Cortex of kidney (tissue), 1 donor: ENCODE data around the gene LOC101059915.
"Not testable (repeated sequence)": the region's sequence is repeated elsewhere in the genome, so short reads cannot be mapped to it uniquely, and the experiment has no call there.

Experiments used
- DNase-seq: peaks from one replicate; lab custom pipeline; 2025; lab: John Stamatoyannopoulos, UW

The LOC101059915 gene

DNA sequence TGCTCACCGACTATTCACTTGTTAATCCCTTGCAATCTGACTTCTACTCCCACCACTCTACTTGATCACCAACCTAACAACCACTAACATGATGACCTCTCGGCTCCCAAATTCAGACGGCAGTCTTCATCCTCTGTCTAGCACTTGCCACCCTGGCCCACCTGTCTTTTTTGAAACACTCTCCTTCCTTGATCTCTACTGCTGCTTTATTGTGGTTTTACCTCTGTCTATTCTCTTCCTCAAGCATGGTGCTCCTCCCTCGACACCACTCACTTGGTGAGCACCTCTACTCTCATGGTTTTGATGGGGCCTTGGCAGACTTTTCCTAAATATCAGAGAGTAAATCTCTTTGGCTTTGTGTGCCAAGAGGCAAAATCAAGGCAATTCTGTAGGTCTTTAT is 27.3 kb upstream of the LOC101059915 start:
- DNase-seq, result no peak

DNA sequence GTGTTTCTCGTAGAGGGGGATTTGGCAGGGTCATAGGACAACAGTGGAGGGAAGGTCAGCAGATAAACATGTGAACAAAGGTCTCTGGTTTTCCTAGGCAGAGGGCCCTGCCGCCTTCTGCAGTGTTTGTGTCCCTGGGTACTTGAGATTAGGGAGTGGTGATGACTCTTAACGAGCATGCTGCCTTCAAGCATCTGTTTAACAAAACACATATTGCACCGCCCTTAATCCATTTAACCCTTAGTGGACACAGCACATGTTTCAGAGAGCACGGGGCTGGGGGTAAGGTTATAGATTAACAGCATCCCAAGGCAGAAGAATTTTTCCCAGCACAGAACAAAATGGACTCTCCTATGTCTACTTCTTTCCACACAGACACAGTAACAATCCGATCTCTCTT is 22.9 kb upstream of the LOC101059915 start:
- not testable (repeated sequence) for DNase-seq

DNA sequence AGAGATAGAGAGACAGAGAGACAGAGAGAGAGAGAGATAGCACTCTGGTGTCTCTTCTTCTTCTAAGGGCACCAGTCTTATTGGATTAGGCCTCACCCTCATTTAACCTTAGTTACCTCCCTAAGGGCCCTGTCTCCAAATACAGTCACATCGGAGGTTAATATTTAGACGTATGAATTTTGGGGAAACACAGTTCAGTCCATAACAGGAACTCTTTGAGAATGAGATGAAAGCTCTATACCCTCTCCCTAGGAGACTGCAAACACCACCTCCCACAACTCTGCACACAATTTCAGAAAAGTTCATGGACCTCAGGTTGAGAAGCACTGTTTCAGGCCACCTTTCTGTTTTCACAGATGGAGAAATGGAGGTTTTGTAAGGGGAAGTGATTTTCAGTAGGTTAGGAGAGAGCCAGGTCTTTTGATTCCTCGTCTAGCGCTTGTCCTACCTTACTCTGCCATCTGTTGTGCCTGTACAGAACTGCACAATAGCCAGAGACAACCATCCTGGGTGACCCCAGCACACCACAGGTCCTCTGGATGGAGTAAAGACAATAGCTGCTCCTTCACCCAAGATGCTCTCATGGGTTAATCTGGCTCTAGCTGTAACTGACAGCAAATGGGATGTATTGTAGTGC is 16.9 kb upstream of the LOC101059915 start:
- DNase-seq, result no peak

DNA sequence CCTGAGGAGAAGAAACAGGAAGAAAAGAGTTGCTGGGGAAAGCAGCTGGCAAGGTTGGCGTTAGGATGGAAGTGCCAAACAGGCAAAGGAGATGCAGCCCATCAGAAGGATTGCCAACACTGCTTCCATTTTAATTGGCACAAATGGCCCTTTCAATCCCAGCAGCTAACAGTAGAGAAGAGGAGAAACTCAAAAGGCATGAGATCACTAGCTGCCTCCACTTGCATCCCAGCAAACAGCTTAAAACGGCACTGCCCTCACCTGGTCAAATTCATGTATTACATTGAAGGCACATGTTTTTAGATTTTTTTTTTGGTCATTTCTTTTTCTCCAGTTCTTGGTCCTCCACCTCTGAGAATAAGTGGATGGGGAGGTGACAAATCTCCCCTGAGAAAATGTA is 14.9 kb upstream of the LOC101059915 start:
- no peak for DNase-seq

DNA sequence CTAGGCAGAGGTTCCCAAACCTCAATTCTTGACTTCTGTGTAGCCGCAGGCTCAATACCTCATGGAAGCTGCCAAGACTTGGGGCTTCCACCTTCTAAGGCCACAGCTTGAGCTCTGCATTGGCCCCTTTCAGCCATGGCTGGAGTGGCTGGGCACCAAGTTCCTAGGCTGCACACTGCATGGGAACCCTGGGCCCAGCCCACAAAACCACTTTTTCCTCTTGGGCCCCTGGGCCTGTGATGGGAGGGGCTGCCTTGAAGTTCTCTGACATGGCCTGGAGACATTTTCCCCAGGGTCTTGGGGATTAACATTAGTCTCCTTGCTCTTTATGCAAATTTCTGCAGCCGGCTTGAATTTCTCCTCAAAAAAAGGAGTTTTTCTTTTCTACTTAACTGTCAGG is 14.0 kb upstream of the LOC101059915 start:
- DNase-seq, result no peak

GRCh38 chrX:71657267-71657666 is 10.1 kb upstream of the LOC101059915 start:
- no peak for DNase-seq

- no peak for DNase-seq
Observed at GRCh38 chrX:71659342-71659741, 8.0 kb upstream of the LOC101059915 start.

GRCh38 chrX:71659959-71660358 is 7.4 kb upstream of the LOC101059915 start:
- no peak for DNase-seq

DNA sequence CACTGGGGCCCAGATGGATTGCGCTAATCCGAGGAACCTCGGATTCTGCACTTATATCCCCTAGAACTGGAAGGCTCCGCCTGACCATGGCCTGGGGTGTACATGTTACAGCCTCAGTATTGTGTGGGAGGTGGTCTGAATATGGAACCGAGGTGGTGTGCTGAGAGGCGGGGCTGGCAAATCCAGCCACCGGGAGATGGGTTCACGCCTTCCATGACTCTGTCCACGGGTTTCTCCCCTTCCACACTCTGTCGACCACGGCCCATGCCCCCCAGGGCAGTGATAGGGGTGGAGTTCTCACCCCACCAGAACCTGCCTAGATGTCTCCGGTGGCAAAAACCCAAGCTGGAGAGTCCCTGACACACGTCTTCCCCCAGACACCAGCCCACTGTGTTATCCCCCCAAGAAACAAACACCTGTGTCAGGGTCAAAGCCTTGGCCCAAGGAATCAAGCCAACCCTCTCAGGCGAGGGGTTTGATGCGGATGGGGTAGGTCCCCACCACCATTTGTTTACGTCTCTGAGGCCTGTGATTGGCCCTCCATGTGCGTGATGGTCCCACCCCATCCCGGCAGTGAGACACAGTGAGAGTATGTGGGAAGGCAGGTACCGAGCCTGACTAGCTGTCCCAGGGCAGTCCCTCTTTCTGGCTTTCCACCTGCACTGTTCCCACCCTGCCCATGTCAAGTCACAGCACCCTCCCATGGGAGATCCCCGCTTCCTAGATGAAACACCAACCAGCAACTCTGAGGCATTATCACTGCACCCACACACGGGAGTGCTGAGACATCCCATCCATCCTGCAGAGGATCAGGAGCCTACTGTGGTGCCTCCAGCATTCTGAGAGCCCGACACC is 6.6 kb upstream of the LOC101059915 start:
- DNase-seq, result no peak

DNA sequence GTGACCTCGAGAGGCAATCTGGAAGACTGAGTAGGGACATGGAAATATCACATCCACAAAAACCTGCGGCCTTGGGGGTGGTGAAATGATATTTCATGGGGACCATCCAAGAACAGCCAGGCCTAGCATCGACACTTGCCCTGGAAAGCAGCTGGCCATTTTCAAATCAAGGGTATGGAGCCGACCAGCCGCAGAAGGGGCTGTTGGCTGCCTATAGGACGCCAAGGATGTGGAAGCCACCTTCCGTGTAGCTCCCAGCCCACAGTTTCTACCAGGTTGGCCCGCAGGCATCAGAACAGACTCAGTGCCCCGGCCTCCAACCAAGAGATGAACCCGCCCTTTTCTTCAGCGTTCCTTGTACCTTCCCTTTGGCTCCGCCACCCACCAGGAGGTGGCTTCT is 5.4 kb upstream of the LOC101059915 start:
- no peak for DNase-seq

DNA sequence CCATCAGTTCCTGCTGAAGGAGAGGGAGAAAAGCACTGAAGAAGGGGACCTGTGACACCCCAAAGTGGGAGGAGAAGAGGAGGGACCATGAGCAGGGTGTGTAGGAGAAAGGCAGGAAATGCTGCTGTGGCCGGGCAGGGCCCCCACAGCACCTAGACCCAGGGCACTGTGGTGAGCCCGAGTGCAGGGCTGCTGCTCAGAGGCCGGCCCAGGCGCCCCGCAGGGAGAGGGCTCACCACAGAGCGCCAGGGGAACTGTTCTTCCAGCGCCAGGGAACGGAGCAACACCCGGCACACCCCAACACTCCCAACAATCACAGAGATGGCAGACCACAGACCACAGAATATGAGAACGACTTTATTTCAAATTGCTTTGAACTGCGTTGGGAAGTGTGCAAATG is 4.7 kb upstream of the LOC101059915 start:
- DNase-seq, result not testable (repeated sequence)

DNA sequence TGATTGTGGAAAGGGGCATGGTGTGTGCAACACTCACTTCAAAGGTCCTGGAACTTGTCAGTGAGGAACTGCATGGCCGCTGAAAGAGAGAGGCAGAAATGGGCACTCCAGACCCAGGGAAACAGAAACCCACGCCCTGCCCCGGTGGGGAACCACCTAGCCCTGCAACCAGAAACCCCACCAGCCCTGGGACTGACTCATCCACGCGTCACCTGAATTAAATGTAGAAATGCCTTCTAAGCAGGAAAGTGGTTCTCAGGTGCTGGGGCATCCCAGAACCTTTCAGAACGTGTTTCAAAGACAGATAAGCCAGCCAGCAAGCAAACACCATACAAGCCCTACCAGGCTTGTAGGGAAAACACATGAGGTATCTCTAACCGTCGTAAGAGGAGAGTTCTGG is 4.1 kb upstream of the LOC101059915 start:
- DNase-seq, result not testable (repeated sequence)

DNA sequence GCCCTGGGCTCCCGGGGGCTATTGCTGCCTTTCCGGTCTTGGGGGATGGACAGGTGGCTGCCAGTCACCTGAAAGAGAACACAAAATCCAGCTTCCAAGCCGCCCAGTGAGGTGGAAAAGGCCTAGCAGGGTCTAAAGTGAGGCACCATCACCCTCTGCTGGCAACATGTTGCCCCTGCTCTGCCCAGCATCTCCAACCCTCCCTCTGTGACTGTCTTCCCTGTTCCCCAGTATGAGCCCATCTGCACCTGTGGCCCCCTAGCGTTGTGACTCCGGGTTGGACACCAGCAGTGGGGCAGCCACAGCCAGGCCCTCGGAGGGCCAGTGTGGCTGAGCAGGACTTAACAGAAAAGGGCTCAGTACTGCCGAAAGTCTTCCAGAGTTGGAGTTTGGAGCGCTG is 3.1 kb upstream of the LOC101059915 start:
- not testable (repeated sequence) for DNase-seq

DNA sequence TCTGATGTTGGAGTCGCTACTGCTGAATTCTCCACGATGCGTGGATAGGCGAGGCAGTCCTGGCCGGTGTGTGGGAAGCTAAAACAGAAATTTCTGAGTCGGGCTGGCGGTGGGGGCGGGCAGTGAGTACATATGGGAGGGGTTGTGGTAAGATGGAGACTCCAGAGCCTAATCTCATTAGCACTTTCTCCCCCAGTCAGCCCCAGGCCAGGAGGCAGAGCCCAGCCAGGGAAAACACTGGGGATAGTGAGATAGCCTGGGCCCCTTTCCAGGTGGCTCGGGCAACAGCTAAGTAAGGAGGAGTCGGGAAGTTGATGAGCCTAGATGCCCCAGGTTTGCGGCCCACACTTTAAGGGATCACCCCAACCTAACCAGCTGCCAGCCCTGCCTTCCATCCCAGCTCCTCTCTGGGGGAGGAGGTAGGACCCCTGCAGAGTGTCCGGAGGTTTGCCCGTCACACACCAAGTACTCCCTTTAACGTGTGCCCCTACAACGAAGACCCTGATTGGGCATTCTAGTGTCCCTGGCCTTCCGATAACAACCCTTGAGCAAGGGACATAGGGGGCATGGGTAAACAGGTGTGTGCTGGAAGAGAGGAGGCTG is 2.4 kb upstream of the LOC101059915 start:
- no peak for DNase-seq

- no peak for DNase-seq
Observed at GRCh38 chrX:71665747-71666146, 1.6 kb upstream of the LOC101059915 start.

DNA sequence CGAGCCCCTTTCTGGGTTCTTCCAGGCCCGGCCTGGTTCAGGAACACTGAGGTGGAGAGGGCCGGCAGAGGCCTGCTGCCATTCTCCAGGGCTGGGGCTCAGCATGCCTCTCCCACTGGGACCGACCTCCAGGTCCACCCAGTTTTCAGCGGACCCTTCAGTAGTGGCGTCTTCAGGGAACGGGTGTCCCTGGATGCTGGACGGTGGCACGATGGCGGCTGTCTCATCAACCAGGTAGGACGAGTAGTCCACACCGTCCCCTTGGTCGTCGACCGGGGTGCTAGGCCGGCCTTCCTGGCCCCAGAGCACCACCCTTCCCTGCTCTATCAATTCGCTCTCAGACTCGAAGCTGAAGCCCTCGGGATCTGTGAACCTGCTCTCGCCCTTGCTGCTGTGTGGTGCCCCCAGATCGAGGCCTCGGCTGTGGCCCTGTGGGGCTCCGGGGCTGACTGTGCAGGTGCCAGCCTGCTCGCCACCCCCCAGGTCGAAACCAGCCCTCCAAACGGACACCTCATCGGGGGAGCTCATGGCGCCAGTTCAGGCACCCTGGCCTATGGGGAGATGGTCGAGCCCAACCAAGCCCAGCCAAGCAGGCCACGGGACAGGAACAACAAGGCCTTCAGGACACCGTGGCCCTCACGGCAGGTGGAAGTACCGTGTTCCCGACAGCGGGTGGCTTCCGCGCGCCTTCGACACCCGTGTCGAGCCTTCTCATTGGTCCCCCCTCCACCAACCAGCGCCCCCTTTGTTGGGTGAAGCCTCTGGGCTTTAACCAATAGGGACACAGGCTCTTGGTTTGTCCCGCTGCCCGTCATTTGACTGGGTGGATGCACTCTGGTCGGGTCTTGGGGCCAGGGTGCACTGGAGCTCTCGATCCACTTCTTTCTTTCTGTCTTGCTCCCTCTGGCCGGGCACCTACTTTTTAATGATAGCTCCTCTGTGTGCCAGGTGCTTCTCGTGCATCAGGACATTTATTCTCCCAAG is 814 bp upstream of the LOC101059915 start:
- DNase-seq, result no peak

GRCh38 chrX:71668248-71668595 is 876 bp downstream of the LOC101059915 start:
- DNase-seq, result no peak

- no peak for DNase-seq
Observed at GRCh38 chrX:71669492-71669891, 2.1 kb downstream of the LOC101059915 start.

DNA sequence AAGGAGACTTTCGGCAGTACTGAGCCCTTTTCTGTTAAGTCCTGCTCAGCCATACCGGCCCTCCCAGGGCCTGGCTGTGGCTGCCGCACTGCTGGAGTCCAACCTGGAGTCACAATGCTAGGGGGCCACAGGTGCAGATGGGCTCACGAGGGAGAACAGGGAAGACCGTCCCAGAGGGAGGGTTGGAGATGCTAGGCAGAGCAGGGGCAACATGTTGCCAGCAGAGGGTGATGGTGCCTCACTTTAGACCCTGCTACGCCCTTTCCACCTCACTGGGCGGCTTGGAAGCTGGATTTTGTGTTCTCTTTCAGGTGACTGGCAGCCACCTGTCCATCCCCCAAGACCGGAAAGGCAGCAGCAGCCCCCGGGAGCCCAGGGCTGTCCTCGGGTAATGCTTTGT is 2.6 kb downstream of the LOC101059915 start:
- DNase-seq, result not testable (repeated sequence)

- DNase-seq, result no peak
Observed at GRCh38 chrX:71671043-71671780, 3.9 kb downstream of the LOC101059915 start.

GRCh38 chrX:71671938-71672337 is 4.6 kb downstream of the LOC101059915 start:
- DNase-seq, result no peak
